GM19468 (cell line): ENCODE results near the gene PGM2L1.

Experiments used
- ATAC-seq: cut with Tn5 transposase; IDR thresholded peaks from one replicate; pipeline ENCODE4 v1.9.1; 2021; ENCODE audit warnings: mild to moderate bottlenecking, moderate library complexity, moderate number of reproducible peaks; ENCODE audit not compliant: unreplicated experiment; ENCODE audit errors: extremely low read depth

Gene PGM2L1

GRCh38 chr11:74310857-74311256 is 87.4 kb downstream of the PGM2L1 start:
- ATAC-seq, result no peak

- ATAC-seq, result no peak
Observed at GRCh38 chr11:74307434-74307833, 90.8 kb downstream of the PGM2L1 start.

- ATAC-seq, result no peak
Observed at GRCh38 chr11:74306435-74307175, 91.6 kb downstream of the PGM2L1 start.

- no peak for ATAC-seq
Observed at GRCh38 chr11:74299015-74299414, 99.2 kb downstream of the PGM2L1 start.

GRCh38 chr11:74297484-74297883 is 100.7 kb downstream of the PGM2L1 start:
- ATAC-seq, result no peak

GRCh38 chr11:74288911-74289310 is 109.3 kb downstream of the PGM2L1 start:
- no peak for ATAC-seq

GRCh38 chr11:74288161-74288560 is 110.1 kb downstream of the PGM2L1 start:
- no peak for ATAC-seq

GRCh38 chr11:74284466-74284865 is 113.8 kb downstream of the PGM2L1 start:
- ATAC-seq, result no peak

GRCh38 chr11:74283580-74284180 is 114.6 kb downstream of the PGM2L1 start:
- no peak for ATAC-seq

GRCh38 chr11:74282914-74283371 is 115.3 kb downstream of the PGM2L1 start:
- no peak for ATAC-seq

- ATAC-seq, result no peak
Observed at GRCh38 chr11:74282421-74282820, 115.8 kb downstream of the PGM2L1 start.

GRCh38 chr11:74280494-74280893 is 117.7 kb downstream of the PGM2L1 start:
- no peak for ATAC-seq
